ENCODE results near the gene CCDC33. TPM values are rescaled to one million over a fixed set of nuclear protein-coding genes. Genes with fewer than 3 reads are reported as not detected.

Gene CCDC33
- total and polyA plus RNA-seq, 2 donors from 2014 or later = 0.63 TPM; not detected in 1

- Histone ChIP-seq H3K27me3 (ENCODE audit: control insufficient read depth, insufficient read depth, low read length) (no peaks in the 10 kb centered on the region), H3K36me3 (ENCODE audit: control insufficient read depth in 2 of 3, insufficient read depth in 3 of 3, low read length in 3 of 3) (no peaks in the 10 kb centered on the region), H3K4me3 (ENCODE audit: low read length in 3 of 3) (no peak overlapping the region), H3K27ac (ENCODE audit: low read depth in 2 of 2, low read length in 2 of 2) (no peak overlapping the region), H3K9me3 (ENCODE audit: control insufficient read depth in 2 of 3, insufficient read depth in 1 of 3, low read length in 3 of 3) (no peaks in the 10 kb centered on the region), H3K4me1 (ENCODE audit: control insufficient read depth in 2 of 3, insufficient read depth in 2 of 3, low read depth in 1 of 3, low read length in 3 of 3) (peaks cover 0 to 7% (median 0%) of the 10 kb centered on the region in 3 donors), H3K9ac (ENCODE audit: low read length in 3 of 3) (no peak overlapping the region)
- intact Hi-C loops (cut with DNase I) = no loop called here
- TF ChIP-seq CTCF (IDR thresholded peaks at IDR 0.05; ENCODE audit: borderline replicate concordance, extremely low read depth, insufficient read depth) = no peak
- no peak for FAIRE-seq
- DNase-seq = peak in 1 of 5 donors; percentile 40
Observed at GRCh38 chr15:74233851-74234597, 2.1 kb upstream of the CCDC33 start.

- H3K9ac ChIP-seq (ENCODE audit: low read length in 3 of 3) = no peak overlapping the region
- intact Hi-C loops (cut with DNase I) = no loop called here
- no peak overlapping the region for H3K27ac ChIP-seq (ENCODE audit: low read depth in 2 of 2, low read length in 2 of 2)
- H3K4me3 ChIP-seq (ENCODE audit: low read length in 3 of 3) = no peak overlapping the region
- no peak for FAIRE-seq
- no peak for TF ChIP-seq CTCF (IDR thresholded peaks at IDR 0.05; ENCODE audit: borderline replicate concordance, extremely low read depth, insufficient read depth)
- no peaks in the 10 kb centered on the region for H3K27me3 ChIP-seq (ENCODE audit: control insufficient read depth, insufficient read depth, low read length)
- no peaks in the 10 kb centered on the region for H3K9me3 ChIP-seq (ENCODE audit: control insufficient read depth in 2 of 3, insufficient read depth in 1 of 3, low read length in 3 of 3)
- peaks cover 0 to 11% (median 4%) of the 10 kb centered on the region in 3 donors for H3K4me1 ChIP-seq (ENCODE audit: control insufficient read depth in 2 of 3, insufficient read depth in 2 of 3, low read depth in 1 of 3, low read length in 3 of 3)
- no peak for DNase-seq
- no peaks in the 10 kb centered on the region for H3K36me3 ChIP-seq (ENCODE audit: control insufficient read depth in 2 of 3, insufficient read depth in 3 of 3, low read length in 3 of 3)
Observed at GRCh38 chr15:74234598-74234875, 1.6 kb upstream of the CCDC33 start.

GRCh38 chr15:74239051-74239705 lies 3.1 kb downstream of the CCDC33 start:
- Histone ChIP-seq H3K27me3 (ENCODE audit: control insufficient read depth, insufficient read depth, low read length) (no peaks in the 10 kb centered on the region), H3K4me3 (ENCODE audit: low read length in 3 of 3) (no peak overlapping the region), H3K9me3 (ENCODE audit: control insufficient read depth in 2 of 3, insufficient read depth in 1 of 3, low read length in 3 of 3) (no peaks in the 10 kb centered on the region), H3K27ac (ENCODE audit: low read depth in 2 of 2, low read length in 2 of 2) (no peak overlapping the region), H3K4me1 (ENCODE audit: control insufficient read depth in 2 of 3, insufficient read depth in 2 of 3, low read depth in 1 of 3, low read length in 3 of 3) (peaks cover 0 to 32% (median 9%) of the 10 kb centered on the region in 3 donors), H3K9ac (ENCODE audit: low read length in 3 of 3) (no peak overlapping the region), H3K36me3 (ENCODE audit: control insufficient read depth in 2 of 3, insufficient read depth in 3 of 3, low read length in 3 of 3) (no peaks in the 10 kb centered on the region)
- DNase-seq = peak in 3 of 5 donors; percentile 52 to 55 (median 53)
- no peak for TF ChIP-seq CTCF (IDR thresholded peaks at IDR 0.05; ENCODE audit: borderline replicate concordance, extremely low read depth, insufficient read depth)
- intact Hi-C loops (cut with DNase I) = no loop called here
- FAIRE-seq = no peak
